IMR-90 (cell line): ENCODE results near the gene ZG16. TPM values are rescaled to one million over a fixed set of nuclear protein-coding genes. Genes with fewer than 3 reads are reported as not detected.
"Not testable (repeated sequence)": the region's sequence is repeated elsewhere in the genome, so short reads cannot be mapped to it uniquely, and the experiment has no call there.

Experiments used
- ATAC-seq: fragments of 200-7000 bp; cut with Tn5 transposase; 2 replicates; pipeline ENCODE4 v1.9.1; 2020; ENCODE audit warnings: low read depth, mild to moderate bottlenecking, moderate library complexity
- BruUV-seq: library from RNA; stranded (reverse); fragments of 400-500 nt; replicated peaks from 2 replicates; lab custom pipeline; 2021; lab: Mats Ljungman, UMichigan
- CTCF ChIA-PET: fragments of 300-600 bp; formaldehyde crosslinking; extraction: SDS; loops from one replicate; lab custom pipeline; 2021; ENCODE audit warnings: antibody characterized with exemption; lab: Yijun Ruan, JAX
- POLR2A ChIA-PET: fragments of 300-600 bp; sonication (Branson Sonifier 250); formaldehyde crosslinking; loops from one replicate; lab custom pipeline; 2022; ENCODE audit warnings: antibody characterized with exemption; ENCODE audit not compliant: unreplicated experiment; lab: Charles Lee
- DNase-seq: peaks from one replicate; pipeline ENCODE4 v3.0.0; 2013
- H2AFZ ChIP-seq: replicated peaks from 2 replicates; pipeline ENCODE3; 2013; ENCODE audit warnings: low read length, mild to moderate bottlenecking; ENCODE audit not compliant: poor library complexity
- H2AK5ac ChIP-seq: 2 replicates; pipeline ENCODE4 v1.6.1; 2013; ENCODE audit warnings: low read depth, low read length, inconsistent platforms
- H2AK9ac ChIP-seq: replicated peaks from 2 replicates; pipeline ENCODE3; 2013; ENCODE audit warnings: mild to moderate bottlenecking, low read depth, low read length, moderate library complexity; ENCODE audit not compliant: poor library complexity
- H2BK120ac ChIP-seq: 2 replicates; pipeline ENCODE4 v1.6.1; 2013; ENCODE audit warnings: low read depth, low read length, inconsistent platforms
- H2BK15ac ChIP-seq: 3 replicates; pipeline ENCODE4 v1.6.1; 2013; ENCODE audit warnings: low read depth, low read length, inconsistent platforms
- H2BK20ac ChIP-seq: 2 replicates; pipeline ENCODE4 v1.6.1; 2013; ENCODE audit warnings: low read depth, mild to moderate bottlenecking, inconsistent platforms, low read length, moderate library complexity
- H2BK5ac ChIP-seq: 2 replicates; pipeline ENCODE4 v1.6.1; 2013; ENCODE audit warnings: mild to moderate bottlenecking, low read depth, low read length, inconsistent platforms; ENCODE audit not compliant: poor library complexity, severe bottlenecking
- H3K14ac ChIP-seq: replicated peaks from 2 replicates; pipeline ENCODE4 v1.6.1; 2013; ENCODE audit warnings: low read depth, low read length, inconsistent platforms
- H3K18ac ChIP-seq: 2 replicates; pipeline ENCODE4 v1.6.1; 2013; ENCODE audit warnings: low read depth, low read length, control low read depth
- H3K23ac ChIP-seq: 2 replicates; pipeline ENCODE4 v1.6.1; 2013; ENCODE audit warnings: low read depth, low read length, inconsistent platforms
- H3K27ac ChIP-seq: 2 replicates; pipeline ENCODE4 v1.5.1; 2013; ENCODE audit warnings: mild to moderate bottlenecking, control low read depth, low read length; ENCODE audit not compliant: insufficient read depth
- H3K27me3 ChIP-seq: 2 replicates; pipeline ENCODE4 v1.6.1; 2013; ENCODE audit warnings: low read length; ENCODE audit not compliant: control insufficient read depth, insufficient read depth
- H3K36me3 ChIP-seq: 2 replicates; pipeline ENCODE4 v1.6.1; 2013; ENCODE audit warnings: low read length, mixed read lengths; ENCODE audit not compliant: control insufficient read depth, insufficient read depth
- H3K4ac ChIP-seq: 2 replicates; pipeline ENCODE4 v1.6.1; 2013; ENCODE audit warnings: low read depth, low read length, inconsistent platforms
- H3K4me1 ChIP-seq: 2 replicates; pipeline ENCODE4 v1.6.1; 2013; ENCODE audit warnings: low read length, mixed read lengths; ENCODE audit not compliant: control insufficient read depth, insufficient read depth
- H3K4me2 ChIP-seq: 2 replicates; pipeline ENCODE4 v1.6.1; 2013; ENCODE audit warnings: low read depth, mild to moderate bottlenecking, control low read depth, low read length, moderate library complexity
- H3K4me3 ChIP-seq: 2 replicates; pipeline ENCODE4 v1.5.1; 2013; ENCODE audit warnings: low read depth, mild to moderate bottlenecking, control low read depth, low read length, moderate library complexity; ENCODE audit not compliant: insufficient read depth
- H3K56ac ChIP-seq: 2 replicates; pipeline ENCODE4 v1.6.1; 2013; ENCODE audit warnings: low read length, inconsistent platforms; ENCODE audit not compliant: insufficient read depth; ENCODE audit errors: extremely low read depth
- H3K79me1 ChIP-seq, 2 experiments: 2 replicates each; pipeline ENCODE4 v1.6.1; 2013; ENCODE audit warnings: low read length in 2 of 2, inconsistent platforms in 1 of 2, low read depth in 1 of 2
- H3K9ac ChIP-seq: 2 replicates; pipeline ENCODE4 v1.6.1; 2013; ENCODE audit warnings: low read depth, low read length, control low read depth
- H3K9me1 ChIP-seq: 2 replicates; pipeline ENCODE4 v1.6.1; 2013; ENCODE audit warnings: low read length, inconsistent platforms; ENCODE audit not compliant: insufficient read depth
- H3K9me3 ChIP-seq: 2 replicates; pipeline ENCODE4 v1.6.1; 2013; ENCODE audit warnings: low read length; ENCODE audit not compliant: control insufficient read depth, insufficient read depth
- H4K20me1 ChIP-seq: 2 replicates; pipeline ENCODE4 v1.6.1; 2013; ENCODE audit warnings: low read length, inconsistent platforms; ENCODE audit not compliant: insufficient read depth
- H4K5ac ChIP-seq: 2 replicates; pipeline ENCODE4 v1.6.1; 2013; ENCODE audit warnings: mild to moderate bottlenecking, low read depth, low read length, control low read depth
- H4K8ac ChIP-seq, 2 experiments: 2 replicates each; pipeline ENCODE4 v1.6.1; 2013; ENCODE audit warnings: low read depth in 2 of 2, low read length in 2 of 2, control low read depth in 1 of 2, inconsistent platforms in 1 of 2
- H4K91ac ChIP-seq: 2 replicates; pipeline ENCODE4 v1.6.1; 2013; ENCODE audit warnings: low read depth, low read length, inconsistent platforms; ENCODE audit not compliant: insufficient read depth
- WGBS, 2 experiments: methylation state at CpG; one replicate each; pipeline versions ENCODE4 v1.1.5 to v1.1.7; 2013; ENCODE audit warnings: missing lambda C conversion rate in 2 of 2; ENCODE audit not compliant: insufficient read length in 1 of 2; ENCODE audit errors: extremely low coverage in 2 of 2; 5-methylcytosine and 5-hydroxymethylcytosine counted together
- dilution Hi-C: fragments of 300-500 bp; cut with HindIII; formaldehyde crosslinking; loops from one replicate; pipeline ENCODE4 v1.14.3; 2018; ENCODE audit warnings: low sequenced_read_pairs; ENCODE audit not compliant: unreplicated experiment
- in situ Hi-C: fragments of 300-500 bp; cut with MboI; formaldehyde crosslinking; loops from 3 replicates; pipeline ENCODE4 v1.14.3; 2019; ENCODE audit warnings: low sequenced_read_pairs, inconsistent platforms, mixed read lengths
- intact Hi-C: fragments of 100-400 bp; cut with micrococcal nuclease; formaldehyde crosslinking; loops from 2 replicates; pipeline ENCODE4 v1.10.0; 2022
- polyA plus RNA-seq, 3 experiments: library from polyadenylated mRNA; depleted of rRNA; stranded (reverse); fragments of >200 nt; gene quantifications; 2 replicates each; pipeline ENCODE4 v1.2.3, GENCODE V29; 2012; ENCODE audit warnings: low replicate concordance in 1 of 3
- total RNA-seq: library from RNA; depleted of rRNA; stranded (reverse); fragments of >200 nt; gene quantifications from 2 replicates; pipeline ENCODE4 v1.2.3, GENCODE V29; 2012

The ZG16 gene
- total and polyA plus RNA-seq, 2 of the 4 experiments (the other 2 are of a cell fraction), result not detected

DNA sequence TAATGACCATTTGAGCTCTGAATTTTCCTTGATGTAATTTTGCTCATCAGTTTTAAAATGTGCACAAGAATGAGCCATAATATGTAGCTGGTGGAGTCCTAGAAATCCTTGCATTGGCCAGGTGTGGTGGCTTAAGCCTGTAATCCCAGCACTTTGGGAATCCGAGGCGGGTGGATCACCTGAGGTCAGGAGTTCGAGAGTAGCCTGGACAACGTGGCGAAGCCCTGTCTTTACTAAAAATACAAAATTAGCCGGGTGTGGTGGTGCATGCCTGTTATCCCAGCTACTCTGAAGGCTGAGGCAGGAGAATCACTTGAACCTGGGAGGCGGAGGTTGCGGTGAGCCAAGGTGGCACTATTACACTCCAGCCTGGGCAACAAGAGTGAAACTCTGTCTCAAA lies 21.0 kb upstream of the ZG16 start:
- ATAC-seq, H3K27ac ChIP-seq, H3K4me1 ChIP-seq, H3K14ac ChIP-seq, H3K18ac ChIP-seq, BruUV-seq, H3K4me3 ChIP-seq, H2BK5ac ChIP-seq, dilution Hi-C loops, H2AK5ac ChIP-seq, H4K5ac ChIP-seq, H2AK9ac ChIP-seq, H2AFZ ChIP-seq, H3K9me3 ChIP-seq, H3K56ac ChIP-seq, H2BK15ac ChIP-seq, H3K36me3 ChIP-seq, intact Hi-C loops, H4K8ac ChIP-seq, in situ Hi-C loops, H3K23ac ChIP-seq, H3K4me2 ChIP-seq, H3K9me1 ChIP-seq, H3K9ac ChIP-seq, H4K20me1 ChIP-seq, POLR2A ChIA-PET, H3K79me1 ChIP-seq, H3K4ac ChIP-seq, H4K91ac ChIP-seq, H3K27me3 ChIP-seq, DNase-seq, H2BK20ac ChIP-seq, H2BK120ac ChIP-seq: not testable (repeated sequence)
- 90% methylated on average over 2 of the region's 8 CpGs; no CpG with 5 or more reads in 1 of the 2 experiments for WGBS, 2 experiments
- CTCF ChIA-PET, result interaction anchor here (0.6 to 1.1 kb wide), 3 partner anchors 25 to 274 kb away, joined by 3 to 4 read pairs (median 3); partner anchors contain the start of gene TLCD3B
